MCF 10A (cell line): Measurements from ENCODE around the gene BARHL2. TPM values are rescaled to one million over a fixed set of nuclear protein-coding genes. Genes with fewer than 3 reads are reported as not detected.

Source experiments
- BruUV-seq: library from RNA; stranded (reverse); fragments of 400-500 nt; replicated peaks from 2 replicates; lab custom pipeline; 2021; lab: Mats Ljungman, UMichigan
- CTCF ChIA-PET: fragments of 300-600 bp; sonication (Branson Sonifier 250); formaldehyde crosslinking; extraction: SDS; loops from one replicate; lab custom pipeline; 2021; ENCODE audit warnings: antibody characterized with exemption, inconsistent platforms; lab: Yijun Ruan, JAX
- POLR2A ChIA-PET: fragments of 300-600, 350-650 bp; sonication (Branson Sonifier 250); formaldehyde crosslinking; extraction: SDS; loops from one replicate; lab custom pipeline; 2020; ENCODE audit warnings: antibody characterized with exemption, inconsistent platforms; lab: Yijun Ruan, JAX
- DNase-seq: peaks from one replicate; pipeline ENCODE4 v3.0.0-alpha.2; 2018; ENCODE audit not compliant: unreplicated experiment
- H3K27ac Mint-ChIP-seq: one replicate; pipeline ENCODE4 v1.8.0; 2022; ENCODE audit warnings: mild to moderate bottlenecking, low read depth, mixed read lengths; ENCODE audit not compliant: unreplicated experiment
- H3K27me3 Mint-ChIP-seq: one replicate; pipeline ENCODE4 v1.8.0; 2022; ENCODE audit warnings: mixed read lengths; ENCODE audit not compliant: insufficient read depth, unreplicated experiment
- H3K36me3 Mint-ChIP-seq: one replicate; pipeline ENCODE4 v1.8.0; 2022; ENCODE audit warnings: mild to moderate bottlenecking, moderate library complexity, mixed read lengths; ENCODE audit not compliant: insufficient read depth, unreplicated experiment
- H3K4me1 Mint-ChIP-seq: one replicate; pipeline ENCODE4 v1.8.0; 2022; ENCODE audit warnings: mixed read lengths; ENCODE audit not compliant: insufficient read depth, unreplicated experiment
- H3K4me3 Mint-ChIP-seq: one replicate; pipeline ENCODE4 v1.8.0; 2022; ENCODE audit warnings: mild to moderate bottlenecking, moderate library complexity, mixed read lengths; ENCODE audit not compliant: unreplicated experiment
- H3K9me3 Mint-ChIP-seq: one replicate; pipeline ENCODE4 v1.8.0; 2022; ENCODE audit warnings: mixed read lengths; ENCODE audit not compliant: unreplicated experiment
- intact Hi-C: fragments of 100-400 bp; cut with micrococcal nuclease; formaldehyde crosslinking; loops from 2 replicates; pipeline ENCODE4 v1.14.1; 2022
- total RNA-seq: library from RNA; stranded (reverse); gene quantifications from 2 replicates; pipeline ENCODE4 v1.2.3, GENCODE V29; 2022
- TF ChIP-seq, protein P1 (sequence below): fragments of 200-600 bp; IDR thresholded peaks from one replicate; pipeline ENCODE4 v1.8.0; 2022; ENCODE audit warnings: antibody characterized with exemption, mild to moderate bottlenecking; ENCODE audit not compliant: unreplicated experiment

BARHL2 gene
- total RNA-seq, 1 experiment from 2014 or later: not detected

DNA sequence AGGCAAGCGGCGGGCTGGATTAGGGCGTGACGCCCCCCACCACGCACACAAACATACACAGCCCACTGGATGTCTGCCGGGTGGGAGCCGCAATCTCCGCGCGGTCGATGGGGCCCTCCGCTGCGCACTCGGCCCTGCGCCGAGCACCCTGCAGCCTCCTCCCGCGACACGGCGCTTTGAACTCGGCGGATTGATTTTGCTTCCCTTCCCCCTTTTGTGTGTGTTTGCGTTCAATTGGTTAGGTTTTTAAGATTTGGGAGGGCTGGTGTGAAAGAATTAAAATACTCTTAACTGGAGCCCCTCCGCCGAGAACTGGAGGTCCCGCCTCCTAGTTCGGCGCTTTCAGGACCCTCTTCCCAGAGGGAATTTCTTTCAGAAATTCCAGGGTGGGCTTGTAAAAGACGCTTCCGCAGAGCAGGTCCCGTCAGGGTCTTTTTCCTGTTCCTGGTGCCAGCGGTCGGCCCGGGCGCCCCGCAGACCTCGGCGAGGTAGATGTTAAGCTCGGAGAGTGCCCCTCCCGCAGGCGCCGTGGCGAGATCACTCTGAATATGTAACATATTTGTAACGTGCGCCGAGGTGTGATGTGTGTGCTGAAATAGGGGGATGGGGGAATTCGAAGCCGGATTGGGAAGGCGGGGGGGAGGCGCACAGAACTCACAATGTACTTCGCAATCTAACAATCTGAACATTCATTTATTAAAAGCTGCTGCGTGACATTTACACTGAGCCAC lies 8.0 kb upstream of the BARHL2 start:
- Mint-ChIP-seq H3K9me3 (no peaks in the 10 kb centered on the region), H3K4me3 (no peak overlapping the region), H3K36me3 (no peaks in the 10 kb centered on the region), H3K27me3 (no peaks in the 10 kb centered on the region), H3K27ac (no peak overlapping the region), H3K4me1 (no peaks in the 10 kb centered on the region)
- TF ChIP-seq, protein P1, sequence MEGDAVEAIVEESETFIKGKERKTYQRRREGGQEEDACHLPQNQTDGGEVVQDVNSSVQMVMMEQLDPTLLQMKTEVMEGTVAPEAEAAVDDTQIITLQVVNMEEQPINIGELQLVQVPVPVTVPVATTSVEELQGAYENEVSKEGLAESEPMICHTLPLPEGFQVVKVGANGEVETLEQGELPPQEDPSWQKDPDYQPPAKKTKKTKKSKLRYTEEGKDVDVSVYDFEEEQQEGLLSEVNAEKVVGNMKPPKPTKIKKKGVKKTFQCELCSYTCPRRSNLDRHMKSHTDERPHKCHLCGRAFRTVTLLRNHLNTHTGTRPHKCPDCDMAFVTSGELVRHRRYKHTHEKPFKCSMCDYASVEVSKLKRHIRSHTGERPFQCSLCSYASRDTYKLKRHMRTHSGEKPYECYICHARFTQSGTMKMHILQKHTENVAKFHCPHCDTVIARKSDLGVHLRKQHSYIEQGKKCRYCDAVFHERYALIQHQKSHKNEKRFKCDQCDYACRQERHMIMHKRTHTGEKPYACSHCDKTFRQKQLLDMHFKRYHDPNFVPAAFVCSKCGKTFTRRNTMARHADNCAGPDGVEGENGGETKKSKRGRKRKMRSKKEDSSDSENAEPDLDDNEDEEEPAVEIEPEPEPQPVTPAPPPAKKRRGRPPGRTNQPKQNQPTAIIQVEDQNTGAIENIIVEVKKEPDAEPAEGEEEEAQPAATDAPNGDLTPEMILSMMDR: no peak
- CTCF ChIA-PET: interaction anchor here (2.2 kb wide), 1 partner anchor 16 kb away, joined by 7 read pairs; no protein-coding TSS in a partner anchor
- POLR2A ChIA-PET: no interaction called here
- no TSS peak for BruUV-seq
- no peak for DNase-seq
- intact Hi-C loops: loop anchor here (5.0 kb wide), 3 partner anchors 302 to 613 kb away; no protein-coding TSS in a partner anchor

DNA sequence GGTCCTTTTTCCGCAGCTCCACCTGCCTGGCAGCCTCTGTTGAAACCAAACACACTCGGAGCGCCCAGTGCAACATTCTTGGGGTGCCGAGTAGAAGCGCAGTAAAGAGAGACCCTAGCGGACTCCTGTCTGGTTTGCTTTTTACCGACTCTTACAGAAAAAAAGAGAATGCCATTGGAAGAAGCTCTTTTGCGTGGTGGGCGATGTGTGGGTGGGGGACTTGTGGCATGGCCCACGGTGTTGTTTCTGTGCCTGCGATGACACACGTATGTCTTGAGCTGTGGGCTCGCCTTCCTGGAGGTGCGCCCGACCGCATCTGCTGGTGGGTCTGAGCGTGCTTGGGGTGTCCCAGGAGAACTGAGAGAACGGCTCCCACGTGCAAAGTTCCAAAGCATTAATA lies 7.3 kb upstream of the BARHL2 start:
- Mint-ChIP-seq H3K27ac (no peak overlapping the region), H3K27me3 (no peaks in the 10 kb centered on the region), H3K4me1 (no peaks in the 10 kb centered on the region), H3K4me3 (no peak overlapping the region), H3K9me3 (no peaks in the 10 kb centered on the region), H3K36me3 (no peaks in the 10 kb centered on the region)
- no TSS peak for BruUV-seq
- intact Hi-C loops: loop anchor here (5.0 kb wide), 3 partner anchors 303 to 612 kb away; no protein-coding TSS in a partner anchor
- CTCF ChIA-PET: interaction anchor here (0.6 kb wide), 2 partner anchors 8 to 1767 kb away, joined by 3 read pairs; no protein-coding TSS in a partner anchor
- POLR2A ChIA-PET: no interaction called here
- TF ChIP-seq, protein P1: no peak
- no peak for DNase-seq

DNA sequence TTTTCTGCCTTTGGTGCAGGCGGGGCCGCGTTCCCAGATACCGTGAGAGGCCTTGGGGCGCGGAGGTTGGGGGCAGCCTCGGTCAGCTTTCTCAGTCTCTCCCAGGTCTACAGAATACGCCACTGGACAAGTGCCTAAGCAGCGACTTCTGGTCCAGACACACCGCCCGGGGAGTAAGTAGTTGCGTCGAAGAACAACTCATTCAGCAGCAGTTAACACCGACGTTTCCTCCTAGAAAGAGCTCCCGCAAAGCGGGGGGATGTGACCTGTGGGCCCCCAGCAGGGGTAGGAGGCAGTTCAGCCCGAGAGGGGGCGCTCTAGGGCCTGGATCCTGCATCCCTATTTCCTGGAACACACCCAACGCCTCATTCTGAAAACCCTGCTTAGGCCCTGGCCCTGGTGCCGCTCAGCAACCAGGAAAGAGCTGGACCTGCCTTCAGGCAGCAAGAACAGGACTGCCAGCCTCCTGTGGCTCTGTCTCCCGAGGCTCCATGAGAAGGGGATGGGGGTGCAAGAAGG lies 6.5 kb upstream of the BARHL2 start:
- Mint-ChIP-seq H3K4me3 (no peak overlapping the region), H3K27ac (no peak overlapping the region), H3K36me3 (no peaks in the 10 kb centered on the region), H3K27me3 (no peaks in the 10 kb centered on the region), H3K4me1 (no peaks in the 10 kb centered on the region), H3K9me3 (no peaks in the 10 kb centered on the region)
- POLR2A ChIA-PET: no interaction called here
- CTCF ChIA-PET: interaction anchor here (0.6 to 0.7 kb wide), 4 partner anchors 11 to 1767 kb away, joined by 3 read pairs; no protein-coding TSS in a partner anchor
- no TSS peak for BruUV-seq
- no peak for DNase-seq
- intact Hi-C loops: loop anchor here (5.0 kb wide), 3 partner anchors 304 to 611 kb away; no protein-coding TSS in a partner anchor
- TF ChIP-seq, protein P1: peak; percentile 31

DNA sequence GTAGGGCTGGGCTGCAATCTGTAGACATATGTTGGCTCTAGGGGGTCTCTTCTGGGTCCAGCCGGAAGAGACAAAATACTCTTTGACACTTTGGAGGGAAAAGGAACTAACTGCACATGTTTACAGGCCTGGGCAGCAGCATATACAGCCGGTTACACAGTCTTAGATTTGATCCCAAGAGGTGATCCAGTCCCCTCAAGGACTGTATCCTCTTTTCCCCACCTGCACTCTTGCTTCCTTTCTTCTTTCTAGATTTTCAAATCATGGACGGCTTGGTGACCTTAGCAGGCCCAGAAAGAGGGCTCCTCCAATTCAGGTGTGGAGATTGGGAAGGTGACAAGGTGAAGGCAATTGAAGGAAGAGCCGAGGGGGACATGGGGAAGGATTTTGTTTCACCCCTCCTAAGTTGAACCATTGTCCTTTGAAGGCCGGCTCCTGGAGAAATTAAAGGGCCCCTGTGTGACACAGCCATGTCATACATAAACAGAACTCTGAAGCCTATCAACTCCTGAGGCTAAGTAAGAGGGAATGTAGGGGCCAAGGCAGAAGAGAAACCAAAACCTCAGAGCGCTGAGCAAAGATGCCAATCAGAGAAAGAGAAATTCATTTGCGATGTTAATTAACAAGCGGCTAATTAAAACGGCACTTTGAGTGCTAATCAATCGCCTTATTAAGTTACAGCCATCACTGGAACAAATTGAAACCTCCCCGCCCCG lies 5.9 kb upstream of the BARHL2 start:
- Mint-ChIP-seq H3K27ac (no peak overlapping the region), H3K9me3 (no peaks in the 10 kb centered on the region), H3K27me3 (no peaks in the 10 kb centered on the region), H3K4me3 (no peak overlapping the region), H3K36me3 (no peaks in the 10 kb centered on the region), H3K4me1 (no peaks in the 10 kb centered on the region)
- POLR2A ChIA-PET: no interaction called here
- no peak for DNase-seq
- TF ChIP-seq, protein P1: no peak
- intact Hi-C loops: loop anchor here (5.0 kb wide), 3 partner anchors 304 to 611 kb away; no protein-coding TSS in a partner anchor
- CTCF ChIA-PET: interaction anchor here (0.6 to 3.3 kb wide), 13 partner anchors 8 to 611 kb away, joined by 3 to 24 read pairs (median 5); no protein-coding TSS in a partner anchor
- no TSS peak for BruUV-seq
